ENCODE results near the gene IFIT2.

GRCh38 chr10:89346405-89347254 is 44.8 kb downstream of the IFIT2 start:
- no peak for TF ChIP-seq CTCF (IDR thresholded peaks at IDR 0.05)
- no peak for TF ChIP-seq POLR2AphosphoS5 (IDR thresholded peaks at IDR 0.05)
- no peak for TF ChIP-seq POLR2A (IDR thresholded peaks at IDR 0.05)
